ENCODE measurements around the gene FAM193B.

Gene FAM193B

GRCh38 chr5:177554474-177555111, at the start of gene FAM193B:
Gene FAM193B, minus strand, starts transcription at chr5:177554563. Its CDS starts 105 bp downstream, at chr5:177554458.
- no peak for FAIRE-seq
- DNase-seq (ENCODE audit: low spot score): peak; percentile 97

DNA sequence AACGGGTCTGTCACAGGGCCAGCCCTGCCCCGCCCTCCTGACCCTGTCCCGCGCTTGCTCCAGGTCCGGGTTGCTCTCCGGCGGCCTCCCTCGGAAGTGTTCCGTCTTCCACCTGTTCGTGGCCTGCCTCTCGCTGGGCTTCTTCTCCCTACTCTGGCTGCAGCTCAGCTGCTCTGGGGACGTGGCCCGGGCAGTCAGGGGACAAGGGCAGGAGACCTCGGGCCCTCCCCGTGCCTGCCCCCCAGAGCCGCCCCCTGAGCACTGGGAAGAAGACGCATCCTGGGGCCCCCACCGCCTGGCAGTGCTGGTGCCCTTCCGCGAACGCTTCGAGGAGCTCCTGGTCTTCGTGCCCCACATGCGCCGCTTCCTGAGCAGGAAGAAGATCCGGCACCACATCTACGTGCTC, 49.8 kb upstream of the FAM193B start:
- no peak for DNase-seq (ENCODE audit: low spot score)

GRCh38 chr5:177603631-177604030, 49.3 kb upstream of the FAM193B start:
- DNase-seq (ENCODE audit: low spot score) (no peak), FAIRE-seq (no peak)

More for the DNA sequence above, 49.8 kb upstream of the FAM193B start:
- no peak for FAIRE-seq

DNA sequence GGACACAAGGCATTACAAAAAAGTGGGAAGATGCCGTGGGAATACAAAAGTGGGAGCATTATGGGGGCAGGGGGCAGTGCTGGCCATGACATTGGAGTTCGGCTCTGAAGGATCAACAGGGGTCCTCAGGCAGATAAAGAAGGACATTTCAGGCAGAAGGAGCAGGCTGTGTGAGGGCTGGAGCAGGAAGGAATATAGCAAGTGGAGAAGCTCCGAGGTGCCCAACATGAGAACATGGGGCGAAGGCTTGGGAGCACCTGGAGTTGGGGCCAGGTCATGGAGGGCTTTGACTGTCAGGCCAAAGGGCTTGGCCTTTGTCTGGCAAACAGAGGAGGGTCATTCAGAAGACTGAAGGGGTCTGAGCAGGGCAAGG, 48.1 kb upstream of the FAM193B start:
- DNase-seq (ENCODE audit: low spot score): no peak
- no peak for FAIRE-seq

DNA sequence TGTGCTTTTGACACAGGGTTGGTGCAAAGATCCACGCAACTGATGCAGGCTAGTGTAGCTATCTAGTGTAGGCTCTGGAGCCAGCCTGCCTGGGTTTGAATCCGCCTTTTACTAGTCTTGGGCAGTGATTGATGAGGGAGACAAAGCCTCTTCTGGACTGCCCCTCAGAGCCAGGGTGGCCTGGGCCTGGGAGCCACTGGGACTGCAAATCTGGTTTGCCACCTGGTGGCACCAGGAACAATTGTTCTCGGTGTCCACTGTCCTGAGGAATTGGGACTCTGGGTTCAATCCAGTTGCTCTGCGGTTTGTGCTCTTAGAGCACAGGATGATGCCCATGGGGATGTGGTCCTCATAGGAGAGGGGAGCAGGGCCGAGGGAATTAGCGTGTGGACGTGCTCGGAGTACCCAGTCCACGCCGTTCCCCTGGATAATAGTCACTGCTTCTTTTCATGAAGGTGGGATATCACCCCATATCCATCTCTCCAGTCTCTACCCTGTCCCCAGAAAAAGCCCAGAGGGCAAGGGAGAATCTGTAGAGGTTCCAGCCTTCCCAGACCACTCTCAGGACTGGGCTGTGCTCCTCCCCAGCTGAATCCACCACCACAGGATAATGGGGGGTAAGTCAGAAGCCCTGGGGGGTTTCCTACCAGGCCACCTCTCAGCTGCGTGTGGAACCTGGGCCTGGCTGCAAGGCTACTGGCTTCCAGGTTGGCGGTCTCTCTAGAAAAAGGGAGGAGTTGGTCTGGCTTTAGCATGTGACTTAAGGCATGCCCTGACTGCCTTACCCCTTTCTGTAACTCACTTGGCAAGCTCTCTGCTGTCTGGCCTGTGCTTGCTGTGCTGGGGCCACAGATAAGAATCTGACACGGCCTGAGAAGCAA, 47.5 kb upstream of the FAM193B start:
- DNase-seq (ENCODE audit: low spot score) (no peak), FAIRE-seq (no peak)

- no peak for DNase-seq (ENCODE audit: low spot score)
- FAIRE-seq: no peak
These were observed 46.8 kb upstream of the FAM193B start for GRCh38 chr5:177601126-177601525.

GRCh38 chr5:177600508-177601018, 46.2 kb upstream of the FAM193B start:
- no peak for DNase-seq (ENCODE audit: low spot score)
- no peak for FAIRE-seq

DNA sequence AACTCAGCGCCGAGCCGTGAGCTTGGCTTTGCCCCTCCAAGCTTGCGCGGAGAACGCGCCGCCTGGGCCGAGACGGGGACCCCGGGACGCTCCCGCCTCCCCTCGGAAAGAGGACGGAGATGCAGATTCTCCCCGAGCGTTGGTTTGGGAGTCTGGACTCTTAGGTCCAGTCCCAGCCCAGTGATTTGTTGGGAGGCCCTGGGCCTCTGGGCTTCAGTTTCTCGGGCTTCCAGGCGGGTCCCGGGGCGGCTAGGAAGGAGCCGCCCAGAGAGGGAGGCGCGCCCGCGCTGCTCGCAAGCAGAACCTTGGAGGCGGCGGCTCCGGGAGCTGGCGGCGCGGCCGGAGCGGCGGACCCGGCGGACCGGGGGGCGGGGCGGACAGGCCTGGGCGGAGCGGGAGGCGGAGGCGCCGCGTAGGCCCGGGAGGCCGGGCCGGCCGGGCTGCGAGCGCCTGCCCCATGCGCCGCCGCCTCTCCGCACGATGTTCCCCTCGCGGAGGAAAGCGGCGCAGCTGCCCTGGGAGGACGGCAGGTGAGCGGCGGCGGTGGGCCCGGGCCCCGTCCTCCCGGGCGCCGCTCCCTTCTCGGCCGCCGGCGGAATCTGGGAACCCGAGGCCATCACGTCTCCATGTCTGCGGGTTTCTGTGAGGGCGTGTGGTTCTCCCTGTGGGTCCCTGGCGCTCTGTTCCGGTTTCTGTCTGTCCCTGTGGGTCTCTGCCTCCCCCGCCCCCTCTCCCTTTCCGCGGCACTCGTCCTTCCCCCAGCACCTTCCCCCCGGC, 45.6 kb upstream of the FAM193B start, which contains the start of gene B4GALT7:
B4GALT7 (plus strand) TSS at position 402 of the 777 bp plus-strand sequence; CDS start at position 481, 79 bp downstream.
- DNase-seq (ENCODE audit: low spot score) (peak; percentile 92), FAIRE-seq (no peak)

DNA sequence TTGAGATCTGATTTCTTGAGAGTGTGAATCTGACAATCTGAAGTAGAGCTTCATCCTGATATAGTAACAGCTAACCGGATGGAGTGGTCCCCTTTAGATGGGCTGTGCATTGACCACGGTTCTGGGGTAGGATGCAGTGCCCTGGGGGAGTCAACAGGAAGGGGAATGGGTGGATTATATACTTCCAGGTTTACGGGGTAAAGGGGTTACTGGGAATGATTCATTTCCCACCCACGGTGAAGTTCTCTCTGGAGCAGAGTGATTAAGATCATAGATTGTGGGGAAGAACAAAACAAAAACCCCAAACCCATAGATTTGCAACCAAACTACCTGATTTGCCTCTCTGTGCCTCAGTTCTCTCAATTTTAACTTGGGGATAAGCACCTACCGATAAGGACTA, 44.1 kb upstream of the FAM193B start:
- no peak for FAIRE-seq
- no peak for DNase-seq (ENCODE audit: low spot score)

GRCh38 chr5:177596775-177597238, 42.4 kb upstream of the FAM193B start:
- no peak for FAIRE-seq
- no peak for DNase-seq (ENCODE audit: low spot score)

GRCh38 chr5:177595991-177596774, 41.8 kb upstream of the FAM193B start:
- no peak for DNase-seq (ENCODE audit: low spot score)
- no peak for FAIRE-seq

DNA sequence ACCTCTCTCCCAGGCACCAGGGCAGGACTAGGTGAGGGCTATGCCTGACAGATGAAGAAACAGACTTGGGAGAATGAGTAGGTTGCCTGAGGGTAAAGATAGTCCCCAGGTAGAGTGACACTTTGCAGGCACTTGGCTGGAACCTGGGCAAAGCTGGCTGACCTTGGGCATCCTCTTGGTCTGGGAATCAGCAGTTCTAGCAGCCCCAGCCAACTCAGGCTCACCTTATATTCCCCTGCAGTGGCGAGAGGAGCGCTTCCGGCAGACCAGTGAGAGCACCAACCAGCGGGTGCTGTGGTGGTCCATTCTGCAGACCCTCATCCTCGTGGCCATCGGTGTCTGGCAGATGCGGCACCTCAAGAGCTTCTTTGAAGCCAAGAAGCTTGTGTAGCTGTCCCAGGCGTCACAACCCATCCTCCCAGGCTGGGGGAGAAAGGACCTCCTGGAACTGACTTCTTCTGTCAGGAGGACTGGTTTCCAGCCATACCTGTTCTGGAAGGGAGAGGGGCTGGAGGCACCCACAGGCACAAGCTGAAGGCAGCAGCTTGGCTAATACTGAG, 40.7 kb upstream of the FAM193B start:
- FAIRE-seq: no peak
- DNase-seq (ENCODE audit: low spot score): no peak

DNA sequence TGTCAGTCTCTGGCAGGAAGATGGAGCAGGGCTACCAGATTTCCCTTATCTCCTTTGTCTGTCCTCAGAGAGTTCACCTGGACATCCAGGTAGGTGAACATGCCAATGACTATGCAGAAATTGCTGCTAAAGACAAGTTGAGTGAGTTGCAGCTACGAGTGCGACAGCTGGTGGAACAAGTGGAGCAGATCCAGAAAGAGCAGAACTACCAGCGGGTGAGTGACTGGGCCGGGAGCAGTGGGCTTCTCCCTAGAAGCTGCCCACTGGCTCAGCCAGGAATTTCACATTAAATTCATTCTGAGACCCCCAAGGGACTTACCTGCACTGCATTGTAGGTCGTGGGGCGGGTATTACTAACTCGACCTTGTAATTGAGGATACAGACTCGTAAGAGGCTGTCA, 39.7 kb upstream of the FAM193B start:
- DNase-seq (ENCODE audit: low spot score) (no peak), FAIRE-seq (no peak)

- DNase-seq (ENCODE audit: low spot score) (no peak), FAIRE-seq (no peak)
These were observed 39.1 kb upstream of the FAM193B start for GRCh38 chr5:177593511-177593910.

- no peak for DNase-seq (ENCODE audit: low spot score)
- FAIRE-seq: no peak
These were observed 38.5 kb upstream of the FAM193B start for GRCh38 chr5:177592905-177593304.

DNA sequence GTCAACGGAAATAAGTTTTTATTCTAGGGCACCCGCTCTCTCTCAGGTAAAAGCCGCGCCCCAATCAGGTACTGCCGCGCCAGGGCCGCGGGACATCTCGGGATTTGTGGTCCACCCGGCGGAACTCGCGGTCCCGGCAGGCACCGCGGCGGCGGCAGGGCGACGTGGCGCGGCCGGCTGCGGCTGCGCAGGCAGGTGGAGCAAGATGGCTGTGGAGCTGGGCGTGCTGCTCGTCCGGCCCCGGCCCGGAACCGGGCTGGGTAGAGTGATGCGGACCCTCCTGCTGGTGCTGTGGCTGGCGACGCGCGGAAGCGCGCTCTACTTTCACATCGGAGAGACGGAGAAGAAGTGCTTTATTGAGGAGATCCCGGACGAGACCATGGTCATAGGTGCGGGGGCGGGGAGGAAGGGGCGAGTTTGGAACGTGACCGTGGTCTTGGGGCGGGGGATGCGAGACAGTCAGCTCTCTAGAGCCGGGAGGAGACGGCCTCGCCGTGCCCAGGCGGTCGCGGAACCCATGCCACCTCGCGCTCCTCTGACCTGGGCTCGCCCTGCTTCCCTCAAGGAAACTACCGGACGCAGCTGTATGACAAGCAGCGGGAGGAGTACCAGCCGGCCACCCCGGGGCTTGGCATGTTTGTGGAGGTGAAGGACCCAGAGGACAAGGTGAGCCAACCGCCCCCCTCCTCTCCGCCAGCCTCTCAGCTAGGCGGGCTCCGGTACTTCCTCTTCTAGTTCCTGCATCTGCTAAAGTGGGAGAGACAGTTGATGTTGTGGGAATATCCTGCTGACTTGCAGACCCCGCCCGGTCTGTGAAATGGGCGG, 37.9 kb upstream of the FAM193B start, which contains the start of gene TMED9:
TMED9 (plus strand) TSS at position 194 of the 825 bp plus-strand sequence; CDS start at position 206, 12 bp downstream.
- DNase-seq (ENCODE audit: low spot score) (peak; percentile 93), FAIRE-seq (peak; percentile 87)

- no peak for FAIRE-seq
- DNase-seq (ENCODE audit: low spot score): no peak
These were observed 37.3 kb upstream of the FAM193B start for GRCh38 chr5:177591690-177592009.

DNA sequence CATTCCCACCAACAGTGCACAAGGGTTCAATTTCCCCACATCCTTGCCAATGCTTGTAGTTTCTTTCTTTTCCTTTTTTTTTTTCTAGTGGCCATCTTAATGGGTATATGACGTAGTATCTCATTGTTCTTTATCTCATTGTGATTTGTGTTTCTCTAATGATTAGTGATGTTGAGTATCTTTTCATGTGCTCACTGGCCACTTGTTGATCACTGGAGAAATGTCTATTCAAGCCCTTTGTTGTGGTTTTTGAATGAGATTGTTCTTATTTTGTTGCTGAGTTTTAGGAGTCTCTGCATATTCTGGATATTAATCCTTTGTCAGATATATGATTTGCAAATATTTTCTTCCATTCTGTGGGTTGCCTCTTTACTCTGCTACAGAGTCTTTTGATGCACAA, 36.0 kb upstream of the FAM193B start:
- DNase-seq (ENCODE audit: low spot score) (no peak), FAIRE-seq (no peak)

GRCh38 chr5:177588413-177588909, 34.1 kb upstream of the FAM193B start:
- FAIRE-seq (no peak), DNase-seq (ENCODE audit: low spot score) (no peak)

Data from urothelium cell line (cell line).